CD14-positive monocyte (primary cell): Measurements from ENCODE around the gene RBFOX1. TPM values are rescaled to one million over a fixed set of nuclear protein-coding genes. Genes with fewer than 3 reads are reported as not detected.

Experiments used
- DNase-seq, 3 donors: peaks; one replicate each; pipeline ENCODE4 v3.0.0-alpha.2; 2011 to 2022
- H2AFZ ChIP-seq: 2 replicates; pipeline ENCODE4 v1.6.0; 2012; ENCODE audit warnings: mild to moderate bottlenecking, low read depth, low read length, inconsistent platforms; ENCODE audit not compliant: insufficient read depth, poor library complexity, severe bottlenecking
- H3K27ac ChIP-seq, 2 donors: 1 replicate in 1 of 2; 2 replicates in 1 of 2; pipeline ENCODE4 v1.5.1; 2012 to 2013; ENCODE audit warnings: low read length in 2 of 2, control low read depth in 1 of 2, inconsistent platforms in 1 of 2, low read depth in 1 of 2, mild to moderate bottlenecking in 1 of 2
- H3K27me3 ChIP-seq, 2 donors: one replicate each; pipeline versions ENCODE4 v1.6.0 to v1.6.1; 2011 to 2013; ENCODE audit warnings: low read length in 2 of 2; ENCODE audit not compliant: control insufficient read depth in 2 of 2, insufficient read depth in 2 of 2
- H3K36me3 ChIP-seq, 2 donors: replicated peaks in 1 of 2; 1 replicate in 1 of 2; 2 replicates in 1 of 2; pipeline versions ENCODE4 v1.5.1 to v1.6.1; 2012 to 2013; ENCODE audit warnings: low read length in 2 of 2, control low read depth in 1 of 2, inconsistent platforms in 1 of 2, mild to moderate bottlenecking in 1 of 2; ENCODE audit not compliant: insufficient read depth in 2 of 2, control insufficient read depth in 1 of 2
- H3K4me1 ChIP-seq, 2 donors: 1 replicate in 1 of 2; 2 replicates in 1 of 2; pipeline versions ENCODE4 v1.5.1 to v1.6.1; 2012 to 2013; ENCODE audit warnings: low read length in 2 of 2, control low read depth in 1 of 2, inconsistent platforms in 1 of 2, mild to moderate bottlenecking in 1 of 2, moderate library complexity in 1 of 2; ENCODE audit not compliant: insufficient read depth in 2 of 2, control insufficient read depth in 1 of 2
- H3K4me2 ChIP-seq: replicated peaks from 2 replicates; pipeline ENCODE3; 2012; ENCODE audit warnings: low read length, moderate library complexity, mild to moderate bottlenecking; ENCODE audit not compliant: poor library complexity, severe bottlenecking; ENCODE audit errors: extremely low read depth
- H3K4me3 ChIP-seq, 3 experiments: fragments of 200-600 bp in 1 of 3; sonication (generic) in 1 of 3; replicated peaks in 1 of 3; 1 replicate in 2 of 3; 2 replicates in 1 of 3; pipeline ENCODE4 v1.5.1; 2011 to 2013; ENCODE audit warnings: low read length in 3 of 3, mild to moderate bottlenecking in 3 of 3, control low read depth in 2 of 3, low read depth in 2 of 3, inconsistent platforms in 1 of 3, moderate library complexity in 1 of 3
- H3K79me2 ChIP-seq: 2 replicates; pipeline ENCODE4 v1.6.0; 2012; ENCODE audit warnings: mild to moderate bottlenecking, control low read depth, inconsistent platforms, low read length, moderate library complexity; ENCODE audit not compliant: insufficient read depth
- H3K9ac ChIP-seq: 2 replicates; pipeline ENCODE4 v1.6.0; 2017; ENCODE audit warnings: low read length, mild to moderate bottlenecking; ENCODE audit not compliant: insufficient read depth, poor library complexity, severe bottlenecking
- H3K9me3 ChIP-seq, 2 donors: replicated peaks in 1 of 2; 1 replicate in 1 of 2; 2 replicates in 1 of 2; pipeline versions ENCODE4 v1.5.1 to v1.6.1; 2012 to 2013; ENCODE audit warnings: low read length in 2 of 2, control low read depth in 1 of 2; ENCODE audit not compliant: control insufficient read depth in 1 of 2, insufficient read depth in 1 of 2
- H4K20me1 ChIP-seq: 2 replicates; pipeline ENCODE4 v1.6.0; 2012; ENCODE audit warnings: mild to moderate bottlenecking, low read length, control low read depth, moderate library complexity; ENCODE audit not compliant: insufficient read depth
- H3K27ac Mint-ChIP-seq, 7 donors: one replicate each; pipeline ENCODE4 v1.8.0; 2020; ENCODE audit warnings: mild to moderate bottlenecking in 7 of 7, mixed read lengths in 7 of 7, moderate library complexity in 6 of 7, inconsistent platforms in 2 of 7
- H3K27me3 Mint-ChIP-seq, 3 donors: one replicate each; pipeline ENCODE4 v1.8.0; 2021 to 2022; ENCODE audit warnings: low read depth in 3 of 3, mild to moderate bottlenecking in 3 of 3, mixed read lengths in 3 of 3, moderate library complexity in 3 of 3, inconsistent platforms in 1 of 3
- H3K36me3 Mint-ChIP-seq, 2 donors: one replicate each; pipeline ENCODE4 v1.8.0; 2020; ENCODE audit warnings: mixed read lengths in 2 of 2, inconsistent platforms in 1 of 2, mild to moderate bottlenecking in 1 of 2
- H3K4me1 Mint-ChIP-seq: one replicate; pipeline ENCODE4 v1.8.0; 2020; ENCODE audit warnings: mild to moderate bottlenecking, mixed read lengths
- H3K4me3 Mint-ChIP-seq, 2 donors: one replicate each; pipeline ENCODE4 v1.8.0; 2020; ENCODE audit warnings: mild to moderate bottlenecking in 2 of 2, mixed read lengths in 2 of 2, moderate library complexity in 1 of 2
- H3K9me3 Mint-ChIP-seq, 7 donors: one replicate each; pipeline ENCODE4 v1.8.0; 2020 to 2022; ENCODE audit warnings: mixed read lengths in 7 of 7, mild to moderate bottlenecking in 6 of 7, moderate library complexity in 6 of 7, inconsistent platforms in 2 of 7
- WGBS: methylation state at CpG from one replicate; pipeline ENCODE4 v1.1.5; 2013; ENCODE audit warnings: missing lambda C conversion rate; ENCODE audit not compliant: insufficient coverage; 5-methylcytosine and 5-hydroxymethylcytosine counted together
- intact Hi-C, 2 donors: fragments of 100-400 bp; cut with micrococcal nuclease; formaldehyde crosslinking; loops; one replicate each; pipeline versions ENCODE4 v1.15.0 to v1.15.1; 2023
- polyA plus RNA-seq, 3 donors: library from polyadenylated mRNA; depleted of rRNA in 1 of 3; unstranded in 2 of 3; stranded (reverse) in 1 of 3; fragments of 300-500 nt in 2 of 3; fragments of >200 nt in 1 of 3; fragmentation: Illumina TruSeq in 2 of 3; gene quantifications; 1 replicate in 2 of 3; 2 replicates in 1 of 3; pipeline ENCODE4 v1.2.3, GENCODE V29; 2012 to 2021
- TF ChIP-seq, protein P1 (sequence below): fragments of 200-600 bp; IDR thresholded peaks from one replicate; pipeline ENCODE4 v1.8.0; 2022; ENCODE audit warnings: antibody characterized with exemption, mild to moderate bottlenecking

The RBFOX1 gene
- polyA plus RNA-seq, 3 donors: not detected

DNA sequence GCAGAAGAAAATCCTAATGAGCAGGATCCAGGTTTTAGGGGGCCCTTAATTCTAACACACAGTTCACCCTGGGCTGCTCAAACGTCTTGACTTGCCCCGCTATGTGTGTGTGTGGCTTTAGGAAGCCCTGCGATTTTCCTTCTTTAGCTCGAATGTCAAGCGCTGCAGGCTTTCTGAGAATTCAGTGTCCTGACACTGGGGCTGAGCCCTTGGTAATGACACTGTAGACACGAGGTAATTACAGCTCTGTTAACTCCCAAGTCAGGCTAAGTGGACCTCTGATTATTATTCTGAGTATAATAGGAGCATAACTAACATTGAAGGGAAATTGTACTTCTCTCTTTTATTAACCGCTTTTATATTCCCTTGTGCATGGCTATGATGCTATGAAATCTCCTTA is 202.1 kb downstream of the RBFOX1 start:
- H3K27ac ChIP-seq: no peak overlapping the region
- H3K4me3 Mint-ChIP-seq: no peak overlapping the region
- no peaks in the 10 kb centered on the region for H3K79me2 ChIP-seq
- H4K20me1 ChIP-seq: no peaks in the 10 kb centered on the region
- no peak overlapping the region for H3K4me3 ChIP-seq
- TF ChIP-seq, protein P1, sequence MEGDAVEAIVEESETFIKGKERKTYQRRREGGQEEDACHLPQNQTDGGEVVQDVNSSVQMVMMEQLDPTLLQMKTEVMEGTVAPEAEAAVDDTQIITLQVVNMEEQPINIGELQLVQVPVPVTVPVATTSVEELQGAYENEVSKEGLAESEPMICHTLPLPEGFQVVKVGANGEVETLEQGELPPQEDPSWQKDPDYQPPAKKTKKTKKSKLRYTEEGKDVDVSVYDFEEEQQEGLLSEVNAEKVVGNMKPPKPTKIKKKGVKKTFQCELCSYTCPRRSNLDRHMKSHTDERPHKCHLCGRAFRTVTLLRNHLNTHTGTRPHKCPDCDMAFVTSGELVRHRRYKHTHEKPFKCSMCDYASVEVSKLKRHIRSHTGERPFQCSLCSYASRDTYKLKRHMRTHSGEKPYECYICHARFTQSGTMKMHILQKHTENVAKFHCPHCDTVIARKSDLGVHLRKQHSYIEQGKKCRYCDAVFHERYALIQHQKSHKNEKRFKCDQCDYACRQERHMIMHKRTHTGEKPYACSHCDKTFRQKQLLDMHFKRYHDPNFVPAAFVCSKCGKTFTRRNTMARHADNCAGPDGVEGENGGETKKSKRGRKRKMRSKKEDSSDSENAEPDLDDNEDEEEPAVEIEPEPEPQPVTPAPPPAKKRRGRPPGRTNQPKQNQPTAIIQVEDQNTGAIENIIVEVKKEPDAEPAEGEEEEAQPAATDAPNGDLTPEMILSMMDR: no peak
- 60% methylated on average over 1 of the region's 7 CpGs for WGBS
- intact Hi-C loops: no loop called here
- no peak for DNase-seq
- H3K4me1 ChIP-seq: no peaks in the 10 kb centered on the region
- H3K4me1 Mint-ChIP-seq: no peaks in the 10 kb centered on the region
- H3K9me3 ChIP-seq: peaks cover 4 to 8% of the 10 kb centered on the region in 2 donors
- H3K4me2 ChIP-seq: no peak overlapping the region
- H3K27me3 ChIP-seq: no peaks in the 10 kb centered on the region
- no peaks in the 10 kb centered on the region for H3K36me3 Mint-ChIP-seq
- no peak overlapping the region for H3K9ac ChIP-seq
- no peak overlapping the region for H2AFZ ChIP-seq
- no peaks in the 10 kb centered on the region for H3K27me3 Mint-ChIP-seq
- no peak overlapping the region for H3K27ac Mint-ChIP-seq
- H3K36me3 ChIP-seq: no peaks in the 10 kb centered on the region
- H3K9me3 Mint-ChIP-seq: peaks cover 0 to 13% (median 2%) of the 10 kb centered on the region in 7 donors

DNA sequence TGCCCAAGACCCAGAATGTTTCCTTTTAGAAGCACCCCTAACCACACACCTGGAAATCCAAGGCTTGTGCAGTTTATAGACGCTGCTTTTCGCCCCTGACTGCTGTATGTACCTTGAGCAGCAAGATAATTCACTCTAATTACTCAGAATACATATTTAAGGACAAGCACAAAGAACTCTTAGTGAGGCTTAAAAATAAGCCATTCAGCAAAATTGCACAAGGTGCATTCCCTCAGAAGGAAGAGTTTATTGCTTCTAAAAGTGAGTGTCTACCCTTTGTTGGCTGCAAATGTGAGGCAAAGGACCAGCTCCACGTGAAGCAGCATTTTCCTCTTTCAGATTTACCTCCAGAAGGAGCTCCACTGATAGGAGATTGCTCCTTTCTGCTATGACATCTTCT is 208.4 kb downstream of the RBFOX1 start:
- H3K79me2 ChIP-seq: no peaks in the 10 kb centered on the region
- intact Hi-C loops: no loop called here

More for the DNA sequence above, 208.4 kb downstream of the RBFOX1 start:
- Histone ChIP-seq H3K9me3 (peaks cover 4% of the 10 kb centered on the region in 2 donors), H2AFZ (no peak overlapping the region), H3K4me2 (no peak overlapping the region), H4K20me1 (no peaks in the 10 kb centered on the region), H3K27ac (no peak overlapping the region), H3K4me3 (no peak overlapping the region), H3K36me3 (no peaks in the 10 kb centered on the region), H3K9ac (no peak overlapping the region), H3K27me3 (no peaks in the 10 kb centered on the region), H3K4me1 (no peaks in the 10 kb centered on the region)
- Mint-ChIP-seq H3K4me1 (no peaks in the 10 kb centered on the region), H3K9me3 (peaks cover 2 to 7% (median 3%) of the 10 kb centered on the region in 7 donors), H3K27me3 (no peaks in the 10 kb centered on the region), H3K27ac (no peak overlapping the region), H3K36me3 (no peaks in the 10 kb centered on the region), H3K4me3 (no peak overlapping the region)
- no peak for DNase-seq
- 100% methylated on average over 1 of the region's 3 CpGs for WGBS
- TF ChIP-seq, protein P1: no peak
